ENCODE results near the gene CYP2R1. TPM values are rescaled to one million over a fixed set of nuclear protein-coding genes. Genes with fewer than 3 reads are reported as not detected.

CYP2R1 gene
- total RNA-seq, 1 experiment from 2014 or later = 33.0 TPM

DNA sequence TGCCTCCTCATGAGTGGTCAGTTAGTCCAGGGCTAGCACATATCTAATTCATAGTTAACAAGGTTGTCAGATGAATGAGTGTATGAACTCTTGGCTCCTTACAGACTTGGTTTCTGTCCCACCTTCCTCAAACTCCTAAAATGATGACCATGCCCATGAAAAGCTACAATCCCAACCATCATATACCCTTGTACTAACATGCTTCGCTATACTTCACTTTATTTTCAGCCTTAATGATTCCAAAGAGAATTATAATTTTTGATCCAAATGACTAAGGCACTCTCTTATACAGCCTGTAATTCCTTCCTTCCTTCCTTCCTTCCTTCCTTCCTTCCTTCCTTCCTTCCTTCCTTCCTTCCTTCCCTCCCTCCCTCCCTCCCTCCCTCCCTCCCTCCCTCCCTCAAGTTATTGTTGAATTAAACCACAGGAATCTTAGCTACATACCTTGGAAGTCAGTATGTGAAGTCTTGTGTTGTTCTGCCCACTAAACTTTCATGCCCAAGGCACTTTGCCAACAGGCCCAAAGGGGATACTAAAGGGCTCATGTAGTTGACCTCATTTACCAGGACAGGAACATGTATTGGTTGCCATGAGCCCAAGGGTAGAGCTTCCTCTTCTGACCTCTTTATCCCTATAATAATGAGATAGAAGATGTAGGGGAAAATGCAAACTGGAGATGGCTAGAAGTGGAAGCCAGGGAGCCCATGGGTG lies 42.8 kb upstream of the CYP2R1 start:
- Mint-ChIP-seq H3K4me1 (ENCODE audit: low read depth, unreplicated experiment) (no peaks in the 10 kb centered on the region), H3K27ac (ENCODE audit: unreplicated experiment) (no peak overlapping the region), H3K9me3 (ENCODE audit: unreplicated experiment) (peaks cover 22% of the 10 kb centered on the region), H3K36me3 (ENCODE audit: insufficient read depth, unreplicated experiment) (no peaks in the 10 kb centered on the region), H3K27me3 (ENCODE audit: insufficient read depth, unreplicated experiment) (peaks cover 8% of the 10 kb centered on the region), H3K4me3 (ENCODE audit: unreplicated experiment) (no peak overlapping the region)
- POLR2A ChIA-PET = no interaction called here
- H3K27me3 ChIP-seq (replicated peaks; ENCODE audit: control insufficient read depth, insufficient read depth, low read length) = no peaks in the 10 kb centered on the region
- H3K4me3 ChIP-seq (ENCODE audit: low read depth, low read length) = no peak overlapping the region
- H3K9me3 ChIP-seq = peaks cover 7% of the 10 kb centered on the region; the same call in 1 of the 2 replicates
- H3K4me1 ChIP-seq = no peaks in the 10 kb centered on the region
- no peak for DNase-seq
- CTCF ChIA-PET = interaction anchor here (0.6 kb wide), 1 partner anchor 35 kb away, joined by 3 read pairs; no protein-coding TSS in a partner anchor
- intact Hi-C loops (cut with micrococcal nuclease; ENCODE audit: unreplicated experiment) = no loop called here
- no TSS peak for BruUV-seq (replicated peaks)
- no peaks in the 10 kb centered on the region for H3K36me3 ChIP-seq (ENCODE audit: control insufficient read depth, insufficient read depth, low read length)
- TF ChIP-seq, protein P1, sequence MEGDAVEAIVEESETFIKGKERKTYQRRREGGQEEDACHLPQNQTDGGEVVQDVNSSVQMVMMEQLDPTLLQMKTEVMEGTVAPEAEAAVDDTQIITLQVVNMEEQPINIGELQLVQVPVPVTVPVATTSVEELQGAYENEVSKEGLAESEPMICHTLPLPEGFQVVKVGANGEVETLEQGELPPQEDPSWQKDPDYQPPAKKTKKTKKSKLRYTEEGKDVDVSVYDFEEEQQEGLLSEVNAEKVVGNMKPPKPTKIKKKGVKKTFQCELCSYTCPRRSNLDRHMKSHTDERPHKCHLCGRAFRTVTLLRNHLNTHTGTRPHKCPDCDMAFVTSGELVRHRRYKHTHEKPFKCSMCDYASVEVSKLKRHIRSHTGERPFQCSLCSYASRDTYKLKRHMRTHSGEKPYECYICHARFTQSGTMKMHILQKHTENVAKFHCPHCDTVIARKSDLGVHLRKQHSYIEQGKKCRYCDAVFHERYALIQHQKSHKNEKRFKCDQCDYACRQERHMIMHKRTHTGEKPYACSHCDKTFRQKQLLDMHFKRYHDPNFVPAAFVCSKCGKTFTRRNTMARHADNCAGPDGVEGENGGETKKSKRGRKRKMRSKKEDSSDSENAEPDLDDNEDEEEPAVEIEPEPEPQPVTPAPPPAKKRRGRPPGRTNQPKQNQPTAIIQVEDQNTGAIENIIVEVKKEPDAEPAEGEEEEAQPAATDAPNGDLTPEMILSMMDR (IDR thresholded peaks at IDR 0.05; ENCODE audit: insufficient read depth in 1 of 2, low read depth in 1 of 2, low read length in 1 of 2, severe bottlenecking in 1 of 2, unreplicated experiment in 1 of 2) = no peak

DNA sequence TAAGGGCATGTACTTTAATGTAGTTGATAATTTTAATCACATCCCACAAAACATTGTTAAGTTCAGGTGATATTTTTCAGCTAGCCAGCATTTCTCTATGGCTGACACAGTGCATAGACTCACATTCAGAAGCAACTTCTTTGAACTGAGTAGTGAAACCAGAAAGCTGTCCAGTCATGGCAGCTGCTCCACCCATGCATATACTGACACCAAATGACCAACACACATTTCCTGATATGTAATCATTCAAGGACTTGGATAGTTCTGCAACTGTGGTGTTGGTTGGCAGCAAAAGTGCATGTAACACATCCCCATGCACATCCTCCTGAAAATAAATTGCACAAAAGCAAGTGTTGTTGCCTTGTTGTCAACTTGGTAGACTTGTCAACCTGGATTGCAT lies 40.4 kb upstream of the CYP2R1 start:
- intact Hi-C loops (cut with micrococcal nuclease; ENCODE audit: unreplicated experiment) = no loop called here
- TF ChIP-seq, protein P1 (IDR thresholded peaks at IDR 0.05; ENCODE audit: insufficient read depth in 1 of 2, low read depth in 1 of 2, low read length in 1 of 2, severe bottlenecking in 1 of 2, unreplicated experiment in 1 of 2) = no peak
- no peak overlapping the region for H3K27ac Mint-ChIP-seq (ENCODE audit: unreplicated experiment)
- no peaks in the 10 kb centered on the region for H3K36me3 Mint-ChIP-seq (ENCODE audit: insufficient read depth, unreplicated experiment)
- H3K27me3 ChIP-seq (replicated peaks; ENCODE audit: control insufficient read depth, insufficient read depth, low read length) = no peaks in the 10 kb centered on the region
- POLR2A ChIA-PET = no interaction called here
- H3K4me1 ChIP-seq = no peaks in the 10 kb centered on the region
- H3K36me3 ChIP-seq (ENCODE audit: control insufficient read depth, insufficient read depth, low read length) = no peaks in the 10 kb centered on the region
- H3K27me3 Mint-ChIP-seq (ENCODE audit: insufficient read depth, unreplicated experiment) = peaks cover 8% of the 10 kb centered on the region
- CTCF ChIA-PET = interaction anchor here (0.7 kb wide), 1 partner anchor 24 kb away, joined by 3 read pairs; no protein-coding TSS in a partner anchor
- no peak for DNase-seq
- no peak overlapping the region for H3K4me3 ChIP-seq (ENCODE audit: low read depth, low read length)
- H3K4me3 Mint-ChIP-seq (ENCODE audit: unreplicated experiment) = no peak overlapping the region
- no TSS peak for BruUV-seq (replicated peaks)
- H3K9me3 Mint-ChIP-seq (ENCODE audit: unreplicated experiment) = peaks cover under 1% of the 10 kb centered on the region
- no peaks in the 10 kb centered on the region for H3K9me3 ChIP-seq
- no peaks in the 10 kb centered on the region for H3K4me1 Mint-ChIP-seq (ENCODE audit: low read depth, unreplicated experiment)

DNA sequence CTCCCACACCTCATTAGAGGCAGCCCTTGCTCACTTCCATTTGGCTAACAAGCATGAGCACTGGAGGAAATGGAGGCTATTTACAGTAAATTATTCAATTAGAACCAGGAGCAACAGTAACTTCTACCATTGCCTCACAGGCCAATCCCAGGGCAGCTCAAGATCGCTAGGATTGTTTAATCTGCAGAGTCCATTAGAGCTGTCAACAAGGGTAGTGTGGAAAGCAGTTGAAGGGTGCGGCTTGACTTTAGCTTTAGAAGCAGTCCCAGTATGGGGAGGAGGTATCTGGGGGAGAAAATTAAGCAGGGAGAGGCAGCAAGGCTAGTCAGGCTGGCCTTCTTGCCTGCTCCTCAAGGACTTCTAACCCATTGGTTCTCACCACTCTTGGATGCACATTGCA lies 38.3 kb upstream of the CYP2R1 start:
- intact Hi-C loops (cut with micrococcal nuclease; ENCODE audit: unreplicated experiment) = no loop called here
- H3K36me3 Mint-ChIP-seq (ENCODE audit: insufficient read depth, unreplicated experiment) = no peaks in the 10 kb centered on the region
- no peaks in the 10 kb centered on the region for H3K4me1 Mint-ChIP-seq (ENCODE audit: low read depth, unreplicated experiment)
- ChIA-PET CTCF (no interaction called here), POLR2A (no interaction called here)
- TF ChIP-seq, protein P1 (IDR thresholded peaks at IDR 0.05; ENCODE audit: insufficient read depth in 1 of 2, low read depth in 1 of 2, low read length in 1 of 2, severe bottlenecking in 1 of 2, unreplicated experiment in 1 of 2) = no peak
- H3K9me3 ChIP-seq = no peaks in the 10 kb centered on the region
- no peaks in the 10 kb centered on the region for H3K36me3 ChIP-seq (ENCODE audit: control insufficient read depth, insufficient read depth, low read length)
- H3K4me3 Mint-ChIP-seq (ENCODE audit: unreplicated experiment) = no peak overlapping the region
- no peak for DNase-seq
- H3K27me3 ChIP-seq (replicated peaks; ENCODE audit: control insufficient read depth, insufficient read depth, low read length) = no peaks in the 10 kb centered on the region
- no peak overlapping the region for H3K4me3 ChIP-seq (ENCODE audit: low read depth, low read length)
- no peaks in the 10 kb centered on the region for H3K9me3 Mint-ChIP-seq (ENCODE audit: unreplicated experiment)
- H3K4me1 ChIP-seq = no peaks in the 10 kb centered on the region
- no peak overlapping the region for H3K27ac Mint-ChIP-seq (ENCODE audit: unreplicated experiment)
- no TSS peak for BruUV-seq (replicated peaks)
- peaks cover 12% of the 10 kb centered on the region for H3K27me3 Mint-ChIP-seq (ENCODE audit: insufficient read depth, unreplicated experiment)
